ENCODE data around the gene SLIT1.

The SLIT1 gene

DNA sequence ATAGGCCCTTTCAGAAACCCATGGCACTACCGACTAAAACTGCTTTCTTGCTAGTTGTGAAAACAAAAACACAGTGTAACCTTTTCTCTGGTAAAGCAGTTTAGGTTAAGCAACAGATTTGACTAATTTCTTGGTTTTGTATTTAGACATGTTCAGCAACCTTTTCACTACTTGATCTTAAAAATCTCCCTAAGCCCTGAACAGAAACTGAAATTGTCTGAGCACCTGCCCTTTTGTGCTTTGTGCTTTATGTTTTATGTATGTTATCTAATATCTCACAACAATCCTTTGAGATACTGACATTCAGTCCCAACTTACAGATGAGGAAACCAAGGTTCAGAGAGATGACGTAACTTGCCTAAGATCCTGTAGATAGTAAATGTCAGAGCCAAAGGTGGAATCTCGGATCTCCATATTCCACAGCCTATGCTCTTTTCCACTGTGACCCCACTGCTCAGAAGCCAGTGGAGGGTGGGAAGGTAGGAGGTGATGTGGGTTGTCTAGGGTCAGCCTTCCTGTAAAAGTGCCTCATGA is 207.1 kb downstream of the SLIT1 start:
- DNase-seq (ENCODE audit: low read depth, low spot score): no peak

DNA sequence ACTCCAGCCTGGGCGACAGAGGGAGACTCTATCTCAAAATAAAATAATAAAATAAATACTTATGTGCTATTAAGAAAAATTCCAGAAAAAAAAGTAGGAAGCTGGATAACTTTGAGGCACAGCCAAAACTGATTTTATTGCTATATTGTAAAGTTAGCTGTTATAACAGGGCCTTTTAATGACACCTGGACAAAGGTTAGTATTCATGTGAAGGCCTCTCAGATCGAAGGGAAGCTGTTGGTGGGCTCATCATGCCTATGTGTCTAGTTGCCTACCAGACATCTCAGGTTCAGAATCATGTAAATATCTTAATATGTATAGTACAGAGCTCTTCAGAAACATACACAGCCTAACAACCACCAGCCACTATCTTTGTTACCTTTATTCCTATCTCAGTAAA is 210.6 kb downstream of the SLIT1 start:
- DNase-seq (ENCODE audit: low read depth, low spot score): no peak

DNA sequence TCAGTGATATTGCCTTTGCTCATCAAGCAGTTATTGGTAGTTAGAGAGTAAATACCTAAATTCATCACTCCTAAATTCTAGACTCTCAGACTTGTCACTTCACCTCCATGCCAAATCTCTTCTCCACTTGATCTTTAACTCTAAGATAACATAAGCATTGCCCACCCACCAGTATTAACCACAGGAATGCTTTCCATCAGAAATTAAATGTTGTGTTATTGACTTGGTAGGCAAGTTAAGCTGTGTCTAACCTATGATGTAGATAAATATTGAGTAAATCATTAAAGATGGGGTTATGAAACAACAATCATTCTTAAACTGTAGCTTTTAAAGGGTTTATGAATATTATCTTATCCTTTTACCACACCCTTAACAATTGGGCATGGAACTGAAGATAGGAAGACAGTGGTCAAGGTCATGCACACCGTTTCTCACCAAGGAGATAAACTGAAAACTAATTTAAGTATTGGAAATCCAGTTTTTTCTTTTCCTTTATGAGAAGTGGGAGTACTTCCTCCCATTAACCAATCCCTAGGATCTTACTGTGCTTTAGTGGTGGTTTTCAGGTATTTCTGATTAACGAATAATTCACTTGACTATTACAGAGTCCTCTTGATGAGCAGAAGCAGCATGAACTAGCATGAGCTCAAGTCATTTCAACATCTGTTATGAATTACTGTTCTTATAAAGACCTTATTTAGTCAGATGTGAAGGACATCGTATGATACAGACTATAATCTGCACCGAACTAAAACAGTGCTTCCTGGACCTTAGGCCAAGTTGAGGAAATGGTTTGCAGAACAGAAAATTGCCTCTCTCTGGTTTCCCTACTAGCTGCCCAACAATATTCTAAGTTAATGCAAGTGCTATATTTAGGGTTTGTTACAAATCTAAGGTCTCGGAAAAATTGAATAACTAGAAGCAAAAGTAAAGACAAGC is 211.7 kb downstream of the SLIT1 start:
- DNase-seq (ENCODE audit: low read depth, low spot score): no peak

DNA sequence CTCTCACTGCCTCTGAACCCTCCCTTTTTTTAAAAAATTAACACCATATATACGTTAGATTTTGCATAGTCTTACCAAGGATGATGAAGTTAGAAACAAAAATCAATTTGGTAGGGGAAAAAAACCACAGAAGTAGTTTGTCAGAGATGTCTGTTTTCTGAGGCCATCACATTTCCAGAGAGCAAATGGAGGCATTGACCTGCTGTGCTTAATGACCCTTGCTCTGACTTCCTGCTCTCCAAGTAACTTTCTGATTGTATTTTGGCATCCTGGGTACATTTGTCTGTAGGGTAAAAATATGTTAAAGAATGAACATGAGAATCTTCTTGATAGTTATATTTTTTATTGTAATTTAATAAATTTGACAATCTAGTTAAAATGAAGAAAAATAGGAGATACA is 213.5 kb downstream of the SLIT1 start:
- DNase-seq (ENCODE audit: low read depth, low spot score): no peak

DNA sequence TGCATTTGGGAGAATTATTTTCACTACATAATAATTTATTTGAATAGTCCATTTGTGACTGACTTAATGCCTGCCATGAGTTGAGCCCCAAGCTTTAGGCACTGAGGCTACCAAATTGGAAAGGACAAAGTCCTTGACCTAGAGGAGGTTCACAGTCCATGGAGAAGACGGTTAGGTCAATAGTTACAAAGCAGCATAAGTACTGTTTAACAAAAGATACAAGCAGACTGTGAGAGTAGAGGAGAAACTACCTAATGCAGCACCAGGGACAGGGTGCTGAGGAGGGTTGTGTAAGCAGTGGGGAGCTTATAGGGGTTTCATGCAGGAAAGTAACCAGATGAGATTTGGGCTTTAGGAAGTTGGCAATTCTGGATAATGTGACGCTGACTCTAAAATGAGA is 214.4 kb downstream of the SLIT1 start:
- no peak for DNase-seq (ENCODE audit: low read depth, low spot score)

DNA sequence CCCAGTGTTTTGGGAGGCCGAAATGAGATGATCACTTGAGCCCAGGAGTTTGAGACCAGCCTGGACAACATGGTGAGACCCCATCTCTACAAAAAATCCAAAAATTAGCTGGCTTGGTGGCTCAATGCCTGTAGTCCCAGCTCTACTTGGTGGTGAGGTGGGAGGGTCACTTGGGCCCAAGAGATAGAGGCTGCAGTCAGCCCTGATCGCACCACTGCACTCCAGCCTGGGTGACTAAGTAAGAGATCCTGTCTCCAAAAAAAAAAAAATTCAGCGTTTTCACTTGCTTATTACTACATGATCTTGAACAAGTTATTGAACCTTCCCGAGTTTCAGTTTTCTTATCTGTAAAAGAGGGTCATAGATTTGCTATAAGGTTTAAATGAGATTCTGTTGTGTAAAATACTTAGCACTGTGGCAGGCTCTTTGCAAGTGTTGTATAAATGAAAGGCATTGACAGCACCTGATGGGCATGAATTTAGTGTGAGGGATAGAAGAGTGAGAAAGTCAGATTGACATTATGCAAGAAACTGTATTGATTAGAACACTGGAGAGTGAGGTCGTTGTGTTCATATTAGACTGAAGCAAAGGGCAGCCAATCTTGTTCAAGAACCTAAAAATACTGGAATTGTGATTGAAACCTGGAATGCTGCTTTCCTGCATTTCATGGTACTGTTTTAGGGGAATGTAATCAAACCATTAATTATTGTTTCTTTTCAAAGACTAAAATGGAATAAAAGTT is 216.9 kb downstream of the SLIT1 start:
- DNase-seq (ENCODE audit: low read depth, low spot score): no peak

DNA sequence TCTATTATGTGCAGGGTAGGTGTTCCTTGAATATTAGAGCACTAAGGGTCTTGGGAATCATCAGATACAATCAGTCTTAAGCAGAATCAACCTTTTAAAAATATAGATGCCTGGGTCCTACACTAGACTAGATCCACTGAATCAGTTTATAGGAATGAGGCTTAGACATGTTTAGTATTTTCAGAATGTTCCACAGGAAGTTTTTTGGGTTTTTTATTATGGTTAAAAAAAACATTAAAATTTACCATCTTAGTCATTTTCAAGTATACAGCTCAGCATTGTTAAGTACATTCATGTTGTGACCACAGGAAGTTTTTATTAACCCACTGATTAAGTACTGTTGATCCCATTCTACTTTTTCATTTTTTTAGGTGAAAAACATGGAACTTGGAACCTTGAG is 217.9 kb downstream of the SLIT1 start:
- peak; percentile 19 for DNase-seq (ENCODE audit: low read depth, low spot score)

DNA sequence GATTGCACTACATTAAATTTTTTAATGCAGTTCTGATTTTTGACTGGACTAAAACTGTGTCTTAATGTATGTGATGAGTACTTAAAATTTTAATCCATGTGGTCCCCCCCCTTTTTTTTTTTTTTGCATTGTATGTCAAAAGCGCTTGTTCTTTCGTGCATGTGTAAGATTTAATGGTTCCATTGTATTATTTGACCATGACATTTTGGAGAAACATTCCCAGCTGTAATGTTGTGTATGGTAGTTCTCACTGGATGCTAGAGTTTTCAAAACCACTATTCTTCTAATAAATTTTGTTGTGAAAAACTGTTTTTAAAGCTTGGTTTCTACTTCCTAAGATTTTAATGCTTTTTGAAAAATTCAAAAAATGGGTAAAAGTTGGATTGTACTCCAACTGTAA is 221.6 kb downstream of the SLIT1 start:
- no peak for DNase-seq (ENCODE audit: low read depth, low spot score)

DNA sequence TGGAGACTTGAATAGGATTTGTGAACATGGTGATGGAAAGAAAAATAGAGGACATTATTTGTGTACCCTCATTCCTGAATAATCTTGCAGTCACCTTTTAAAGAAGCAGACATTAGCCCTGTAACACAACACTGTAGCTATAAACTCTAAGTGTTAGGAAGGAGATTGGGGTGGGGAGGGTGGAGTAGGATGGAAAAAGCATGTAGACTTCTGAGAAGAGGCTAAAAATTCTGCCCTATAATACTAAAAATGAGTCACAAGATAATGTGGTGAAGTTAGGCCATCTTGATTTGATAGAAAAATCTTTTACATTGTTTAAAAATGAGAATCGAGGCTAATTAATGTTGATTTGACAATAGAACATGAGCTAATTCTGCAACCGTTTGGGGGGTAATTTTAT is 224.9 kb downstream of the SLIT1 start:
- no peak for DNase-seq (ENCODE audit: low read depth, low spot score)

DNA sequence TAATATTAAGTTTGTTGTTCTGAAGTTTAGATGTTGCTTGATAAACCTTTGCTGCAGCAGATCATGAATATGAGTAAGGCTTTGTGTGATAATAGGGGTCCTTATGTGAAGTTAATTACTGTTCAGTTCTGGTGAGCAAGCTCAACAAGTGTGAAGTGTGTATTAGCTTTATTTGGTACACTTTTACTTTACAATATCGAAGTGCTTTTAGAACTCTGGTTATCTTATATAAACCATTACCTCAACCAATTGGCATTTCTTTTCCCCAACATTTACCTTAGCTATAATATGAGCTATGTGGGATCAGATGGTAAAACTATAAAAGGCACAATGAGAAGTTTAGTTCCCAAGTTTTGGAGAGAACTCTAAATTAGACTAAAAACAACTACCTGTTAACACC is 226.0 kb downstream of the SLIT1 start:
- DNase-seq (ENCODE audit: low read depth, low spot score): no peak

DNA sequence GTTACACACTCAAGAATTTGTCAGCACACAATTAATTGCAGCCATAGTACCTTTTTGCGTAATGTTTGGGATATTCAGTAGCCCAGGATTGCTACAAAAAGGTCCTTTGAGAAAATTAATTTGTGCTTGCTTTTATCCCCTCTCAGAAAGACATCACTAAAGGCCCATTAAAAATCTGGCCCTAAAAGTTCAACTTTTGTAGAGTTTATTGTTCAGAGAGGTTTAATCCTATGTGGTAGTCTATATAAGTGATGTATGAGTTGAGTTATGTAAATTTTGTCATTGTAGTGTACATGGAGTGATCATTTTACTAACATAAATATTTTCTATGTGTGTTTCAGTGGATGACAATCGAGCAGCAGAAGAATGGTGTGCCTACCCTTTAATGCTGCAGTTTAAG is 227.7 kb downstream of the SLIT1 start:
- no peak for DNase-seq (ENCODE audit: low read depth, low spot score)

DNA sequence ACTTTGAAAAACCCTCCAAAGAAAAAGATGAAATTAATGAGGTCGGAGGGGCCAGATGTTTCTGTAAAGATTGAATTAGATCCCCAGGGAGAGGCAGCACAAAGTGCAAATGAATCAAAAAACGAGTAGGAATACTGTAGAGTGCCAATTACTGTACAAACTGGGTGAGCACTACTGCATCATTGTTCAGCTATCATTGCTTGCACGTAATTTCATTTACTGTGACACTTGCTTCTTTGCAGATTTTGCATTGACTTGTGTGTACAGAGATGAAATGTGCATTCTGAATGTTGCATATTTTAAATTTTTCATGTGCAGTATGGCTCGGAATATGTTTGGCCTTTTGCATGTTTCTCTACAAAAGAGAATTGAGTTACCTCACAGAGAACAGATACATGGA is 230.0 kb downstream of the SLIT1 start:
- no peak for DNase-seq (ENCODE audit: low read depth, low spot score)

DNA sequence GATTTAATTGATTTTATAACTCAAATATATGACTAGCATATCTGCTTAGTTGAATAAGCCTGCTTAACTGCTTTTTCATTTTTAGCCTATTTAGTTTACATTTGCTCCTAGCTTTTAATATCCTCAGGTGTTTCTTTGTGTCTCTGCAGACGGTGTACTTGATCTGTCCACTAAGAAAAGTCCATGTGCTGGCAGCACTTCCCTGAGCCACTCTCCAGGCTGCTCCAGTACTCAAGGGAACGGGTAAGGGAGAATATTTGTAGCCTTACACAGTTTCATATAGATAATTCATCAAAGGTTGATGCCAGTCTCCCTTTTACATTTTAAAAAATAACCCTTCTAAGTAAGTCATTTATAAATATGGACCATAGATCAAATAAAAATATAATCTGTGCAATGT is 233.8 kb downstream of the SLIT1 start:
- DNase-seq (ENCODE audit: low read depth, low spot score): no peak

DNA sequence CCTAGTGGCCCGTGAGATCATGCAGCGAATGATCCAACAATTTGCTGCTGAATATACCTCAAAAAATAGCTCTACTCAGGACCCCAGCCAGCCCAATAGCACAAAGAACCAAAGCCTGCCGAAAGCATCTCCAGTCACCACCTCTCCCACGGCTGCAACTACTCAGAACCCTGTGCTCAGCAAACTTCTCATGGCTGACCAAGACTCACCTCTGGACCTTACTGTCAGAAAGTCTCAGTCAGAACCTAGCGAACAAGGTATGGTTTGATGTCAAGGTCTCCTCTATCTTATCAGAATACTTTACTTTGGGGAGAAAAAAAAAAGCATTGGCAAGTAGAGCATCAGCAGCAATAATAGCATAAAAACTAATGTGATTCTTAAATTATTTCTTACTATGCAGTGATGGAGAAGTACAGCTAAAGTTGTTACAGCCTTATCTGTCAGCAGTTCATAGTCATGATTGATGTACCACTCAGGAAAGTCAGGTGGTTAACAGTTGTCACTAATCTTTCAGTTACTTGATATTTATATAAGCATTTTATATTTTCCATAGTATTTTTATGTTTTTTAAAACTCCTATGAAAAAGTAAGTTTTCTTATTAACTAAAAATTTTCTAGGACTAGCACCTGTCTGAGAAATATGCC is 236.6 kb downstream of the SLIT1 start:
- no peak for DNase-seq (ENCODE audit: low read depth, low spot score)

All from astrocyte of the hippocampus (primary cell).